DND-41 (cell line): ENCODE results near the gene PTPRR.

Source experiments
- ATAC-seq: fragments of 200-7000 bp; cut with Tn5 transposase; 3 replicates; pipeline ENCODE4 v1.9.1; 2021; ENCODE audit warnings: low read depth; ENCODE audit not compliant: insufficient read depth
- DNase-seq: peaks from one replicate; pipeline ENCODE4 v3.0.0-alpha.2; 2020
- H2AFZ ChIP-seq: 2 replicates; pipeline ENCODE4 v1.6.0; 2012; ENCODE audit warnings: low read depth, low read length
- H3K27ac ChIP-seq: 2 replicates; pipeline ENCODE4 v1.5.1; 2012; ENCODE audit warnings: low read length, inconsistent platforms
- H3K27me3 ChIP-seq: fragments of 200-600 bp; sonication (generic); 2 replicates; pipeline ENCODE4 v1.6.0; 2012; ENCODE audit warnings: low read length, mild to moderate bottlenecking, inconsistent platforms; ENCODE audit not compliant: insufficient read depth, poor library complexity
- H3K36me3 ChIP-seq: 2 replicates; pipeline ENCODE4 v1.5.1; 2012; ENCODE audit warnings: low read length, inconsistent platforms; ENCODE audit not compliant: insufficient read depth
- H3K4me1 ChIP-seq: 2 replicates; pipeline ENCODE4 v1.5.1; 2012; ENCODE audit warnings: mild to moderate bottlenecking, low read length; ENCODE audit not compliant: insufficient read depth
- H3K4me2 ChIP-seq: 2 replicates; pipeline ENCODE4 v1.6.0; 2012; ENCODE audit warnings: mild to moderate bottlenecking, moderate library complexity, low read length, inconsistent platforms; ENCODE audit not compliant: insufficient read depth
- H3K4me3 ChIP-seq, 2 experiments: fragments of 200-600 bp in 1 of 2; shearing (Covaris generic) in 1 of 2; 2 replicates each; pipeline ENCODE4 v1.5.1; 2012 to 2016; ENCODE audit warnings: inconsistent platforms in 2 of 2, low read length in 2 of 2, mild to moderate bottlenecking in 2 of 2, low read depth in 1 of 2, moderate library complexity in 1 of 2
- H3K79me2 ChIP-seq: 2 replicates; pipeline ENCODE4 v1.6.0; 2012; ENCODE audit warnings: low read length, inconsistent platforms; ENCODE audit not compliant: insufficient read depth
- H3K9ac ChIP-seq: 2 replicates; pipeline ENCODE4 v1.6.0; 2012; ENCODE audit warnings: low read depth, mild to moderate bottlenecking, inconsistent platforms, low read length, moderate library complexity
- H3K9me3 ChIP-seq: 2 replicates; pipeline ENCODE4 v1.5.1; 2012; ENCODE audit warnings: low read length, moderate library complexity, mild to moderate bottlenecking, inconsistent platforms; ENCODE audit not compliant: insufficient read depth, severe bottlenecking
- H4K20me1 ChIP-seq: 2 replicates; pipeline ENCODE4 v1.6.0; 2012; ENCODE audit warnings: low read length; ENCODE audit not compliant: insufficient read depth
- CTCF ChIP-seq: IDR thresholded peaks from 2 replicates; pipeline ENCODE4 v1.5.1; 2012; ENCODE audit warnings: borderline replicate concordance, low read length, moderate library complexity, mild to moderate bottlenecking; ENCODE audit not compliant: poor library complexity, severe bottlenecking; ENCODE audit errors: extremely low read depth
- EZH2 ChIP-seq: IDR thresholded peaks from 3 replicates; pipeline ENCODE4 v1.6.1; 2012; ENCODE audit warnings: borderline replicate concordance, low read depth, mild to moderate bottlenecking, moderate library complexity, low read length, inconsistent platforms; ENCODE audit not compliant: severe bottlenecking

PTPRR gene

DNA sequence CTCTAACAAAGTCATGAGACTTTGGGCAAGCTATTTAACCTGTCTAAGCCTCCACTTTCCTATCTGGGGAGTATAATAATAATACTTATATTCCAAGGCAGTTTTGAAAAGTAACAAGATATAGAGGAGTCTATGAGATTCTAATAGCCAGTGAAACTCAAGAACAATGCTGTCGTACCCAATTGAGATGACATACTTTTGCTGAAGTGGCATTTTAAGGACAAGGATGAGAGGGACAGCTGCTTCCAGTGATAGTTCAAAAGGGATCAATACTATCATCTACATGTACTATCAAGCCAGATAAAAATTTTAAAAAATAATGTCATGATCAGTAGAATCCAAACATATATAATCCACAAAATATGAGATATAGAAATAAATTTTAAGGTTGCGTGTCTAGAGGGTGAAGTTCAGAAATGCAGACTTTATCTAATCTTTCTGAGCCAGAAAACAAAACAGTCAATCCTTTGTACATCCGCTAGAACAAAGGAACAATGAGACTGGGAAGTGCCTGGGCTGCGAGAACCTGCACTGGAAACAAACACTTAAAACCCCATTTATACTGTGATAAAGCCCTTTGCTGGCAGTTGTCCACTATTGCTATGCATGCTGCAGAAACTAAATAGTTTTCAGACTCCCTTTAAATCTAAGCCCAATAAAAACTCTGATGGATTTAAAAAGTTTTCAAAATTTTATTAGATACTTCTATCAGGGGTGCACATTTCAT, 321.9 kb downstream of the PTPRR start:
- no peak overlapping the region for H3K9ac ChIP-seq
- ATAC-seq = no peak
- H3K27ac ChIP-seq = no peak overlapping the region

GRCh38 chr12:70592664-70593063, 327.9 kb downstream of the PTPRR start:
- H3K9ac ChIP-seq = no peak overlapping the region
- DNase-seq (no peak), ATAC-seq (no peak)
- H3K27me3 ChIP-seq = no peaks in the 10 kb centered on the region
- no peak overlapping the region for H3K27ac ChIP-seq
- H3K4me2 ChIP-seq = no peak overlapping the region
- H2AFZ ChIP-seq = no peak overlapping the region
- H3K79me2 ChIP-seq = no peaks in the 10 kb centered on the region
- no peaks in the 10 kb centered on the region for H4K20me1 ChIP-seq
- no peak overlapping the region for H3K4me3 ChIP-seq
- no peaks in the 10 kb centered on the region for H3K36me3 ChIP-seq
- TF ChIP-seq EZH2 (no peak), CTCF (no peak)
- H3K9me3 ChIP-seq = no peaks in the 10 kb centered on the region
- no peaks in the 10 kb centered on the region for H3K4me1 ChIP-seq

More for the DNA sequence above, 321.9 kb downstream of the PTPRR start:
- no peak for DNase-seq
- Histone ChIP-seq H3K79me2 (no peaks in the 10 kb centered on the region), H3K4me2 (no peak overlapping the region), H4K20me1 (no peaks in the 10 kb centered on the region), H2AFZ (no peak overlapping the region), H3K9me3 (no peaks in the 10 kb centered on the region), H3K4me3 (no peak overlapping the region), H3K4me1 (no peaks in the 10 kb centered on the region), H3K27me3 (no peaks in the 10 kb centered on the region), H3K36me3 (no peaks in the 10 kb centered on the region)
- TF ChIP-seq CTCF = no peak
- no peak for TF ChIP-seq EZH2

- no peak overlapping the region for H3K27ac ChIP-seq
- no peak overlapping the region for H3K4me2 ChIP-seq
- no peaks in the 10 kb centered on the region for H4K20me1 ChIP-seq
- ATAC-seq (no peak), DNase-seq (no peak)
- TF ChIP-seq CTCF = no peak
- no peak for TF ChIP-seq EZH2
- H3K36me3 ChIP-seq = no peaks in the 10 kb centered on the region
- H3K4me1 ChIP-seq = no peaks in the 10 kb centered on the region
- no peak overlapping the region for H3K4me3 ChIP-seq
- H3K9ac ChIP-seq = no peak overlapping the region
- no peaks in the 10 kb centered on the region for H3K9me3 ChIP-seq
- H3K79me2 ChIP-seq = no peaks in the 10 kb centered on the region
- H2AFZ ChIP-seq = no peak overlapping the region
- no peaks in the 10 kb centered on the region for H3K27me3 ChIP-seq
Observed at GRCh38 chr12:70590549-70591226, 329.9 kb downstream of the PTPRR start.
